Measurements from ENCODE around the gene TNFRSF1B.

TNFRSF1B gene

DNA sequence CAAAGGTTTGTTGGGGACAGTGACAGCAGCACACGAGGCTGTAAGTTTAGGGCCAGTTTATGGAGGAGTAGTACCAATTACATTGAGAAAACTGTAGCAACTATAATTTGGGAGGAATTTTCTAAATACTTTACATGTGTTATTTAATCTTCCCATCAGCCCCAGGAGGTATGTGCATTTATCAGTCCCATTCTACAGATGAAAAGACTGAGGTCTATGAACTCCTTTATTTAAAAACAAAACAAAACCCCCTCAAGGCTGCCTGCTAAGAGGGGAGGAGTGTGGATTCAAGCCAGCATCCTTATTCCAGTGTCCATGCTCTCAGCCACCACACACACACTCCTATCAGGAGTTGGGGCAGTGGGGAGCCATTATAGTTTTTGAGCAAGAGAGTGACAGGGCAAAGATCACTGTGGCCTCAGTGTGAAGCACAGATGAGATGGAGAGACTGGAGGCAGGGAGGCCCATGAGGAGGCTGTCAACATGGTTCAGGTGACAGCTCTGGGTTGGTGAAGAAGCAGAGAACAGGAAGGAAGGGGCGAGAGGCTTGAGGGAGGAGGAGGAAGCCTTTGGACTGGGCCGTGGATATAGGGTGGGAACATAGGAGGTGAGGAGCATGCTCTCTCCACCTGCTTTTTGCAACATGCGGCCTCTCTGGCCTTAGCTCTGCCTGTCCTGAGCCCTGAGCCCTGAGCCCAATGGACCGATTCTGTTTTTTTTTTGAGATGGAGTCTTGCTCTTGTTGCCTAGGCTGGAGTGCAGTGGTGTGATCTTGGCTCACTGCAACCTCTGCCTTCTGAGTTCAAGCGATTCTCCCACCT is 9.7 kb downstream of the TNFRSF1B start:
- no peak for DNase-seq

DNA sequence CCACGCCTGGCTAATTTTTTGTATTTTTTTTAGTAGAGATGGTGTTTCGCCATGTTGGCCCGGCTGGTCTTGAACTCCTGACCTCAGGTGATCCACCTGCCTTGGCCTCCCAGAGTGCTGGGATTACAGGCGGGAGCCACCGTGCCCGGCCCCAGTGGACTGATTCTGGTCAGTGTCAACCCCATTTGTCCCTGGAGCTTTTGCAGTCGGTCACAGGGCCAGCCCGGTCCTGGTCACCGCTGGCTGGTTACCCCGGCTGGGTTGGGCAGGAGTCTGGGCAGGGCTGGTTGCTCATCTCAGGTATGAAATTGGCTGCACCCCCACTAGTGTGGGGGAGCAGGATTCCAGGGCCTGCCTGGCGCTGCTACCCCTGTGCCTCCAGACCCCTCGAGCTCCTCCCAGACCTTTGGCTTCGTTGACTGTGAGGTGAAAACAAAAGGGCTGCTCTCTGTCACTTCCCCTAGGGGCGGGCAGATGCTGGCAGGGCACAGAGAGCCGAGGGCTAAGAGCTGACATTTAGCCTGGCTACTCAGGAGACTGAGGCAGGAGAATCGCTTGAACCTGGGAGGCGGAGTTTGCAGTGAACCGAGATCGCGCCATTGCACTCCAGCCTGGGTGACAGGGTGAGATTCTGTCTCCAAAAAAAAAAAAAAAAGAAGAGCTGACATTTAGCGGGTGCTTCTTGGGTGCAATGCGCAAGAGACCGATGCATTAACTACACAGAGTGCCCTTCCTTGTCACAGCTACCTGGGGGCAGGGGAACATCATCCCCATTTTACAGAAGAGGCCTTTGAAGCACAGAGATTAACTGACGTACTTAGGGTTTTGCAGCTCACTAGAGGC is 10.6 kb downstream of the TNFRSF1B start:
- DNase-seq, result peak; percentile 47

DNA sequence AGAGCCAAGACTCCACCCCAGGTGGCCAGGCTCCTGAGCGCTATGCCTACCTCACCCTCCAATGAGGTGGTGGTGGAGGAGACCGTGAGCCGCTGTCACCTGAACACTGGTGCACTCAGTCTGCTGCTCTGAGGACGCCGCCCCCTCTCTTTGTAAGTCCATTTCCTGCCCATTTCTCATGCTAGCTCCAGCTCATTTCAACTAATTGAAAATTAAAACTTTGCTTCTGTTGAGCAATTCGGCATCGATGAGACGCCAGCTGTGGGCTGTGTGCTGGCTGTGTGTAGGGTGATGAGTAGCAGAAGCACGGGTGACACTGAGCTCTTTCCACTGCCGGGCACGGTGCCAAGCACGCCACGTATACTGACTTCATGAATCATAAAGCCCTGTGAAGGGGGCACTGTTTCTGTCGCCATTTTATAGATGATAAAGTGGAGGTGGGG is 11.2 kb downstream of the TNFRSF1B start:
- DNase-seq, result peak; percentile 87

DNA sequence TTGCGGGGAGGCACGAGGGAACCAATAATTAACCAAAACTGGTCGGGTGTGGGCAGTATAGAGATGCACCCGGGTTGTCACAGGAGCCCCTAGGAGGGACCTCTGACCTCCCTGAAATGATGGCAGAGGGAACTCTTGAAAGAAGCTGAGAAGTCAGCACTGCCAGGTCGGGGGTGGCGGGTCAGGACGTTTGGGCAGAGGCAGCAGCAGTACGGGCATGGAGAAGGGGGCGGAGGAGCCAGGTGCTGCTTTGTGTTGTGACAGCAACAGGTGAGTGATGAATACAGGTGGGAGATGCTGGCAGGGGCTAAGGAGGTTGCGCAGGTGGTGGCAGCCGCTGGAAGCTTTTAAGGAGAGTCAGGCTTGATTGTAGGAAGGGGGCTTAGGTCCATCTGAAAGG is 11.7 kb downstream of the TNFRSF1B start:
- no peak for DNase-seq

DNA sequence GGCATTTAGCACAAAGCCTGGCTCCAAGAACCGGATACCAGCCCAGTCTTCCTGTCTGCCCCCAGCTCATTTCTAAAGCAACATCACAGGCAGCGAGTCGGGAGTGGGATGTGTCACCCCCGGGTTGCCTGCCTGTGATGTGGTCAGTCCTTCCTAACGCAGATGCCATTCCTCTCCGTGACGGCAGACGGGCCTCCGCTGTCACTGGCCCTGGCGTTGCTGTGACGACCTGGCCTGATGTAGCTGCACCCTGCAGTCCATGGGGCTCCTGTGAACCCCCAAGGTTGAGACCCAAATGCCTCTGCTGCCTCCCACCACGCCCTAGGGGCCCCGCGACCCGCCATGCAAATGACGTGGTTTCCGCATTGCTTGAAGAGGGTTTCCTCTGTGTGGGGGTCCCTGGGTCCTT is 12.3 kb downstream of the TNFRSF1B start:
- DNase-seq, result peak; percentile 87

DNA sequence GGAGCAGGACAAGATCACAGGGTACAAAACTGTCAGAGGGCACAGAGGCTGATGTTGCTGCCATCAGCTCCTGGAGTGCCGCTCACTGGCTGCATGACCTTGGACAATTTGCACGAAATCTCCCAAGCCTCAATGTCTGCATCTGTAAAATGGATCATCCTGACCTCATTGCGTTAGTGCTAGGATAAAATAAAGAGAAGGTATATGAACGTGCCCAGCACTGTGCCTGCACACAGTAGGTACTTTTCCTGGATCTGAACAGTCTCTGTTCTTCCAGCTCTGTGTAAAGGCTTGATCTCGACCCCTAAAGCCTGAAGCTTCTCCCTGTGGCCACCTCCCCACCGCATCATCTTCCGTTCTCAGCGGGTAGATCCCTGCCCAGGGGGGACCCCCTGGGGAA is 12.9 kb downstream of the TNFRSF1B start:
- no peak for DNase-seq

DNA sequence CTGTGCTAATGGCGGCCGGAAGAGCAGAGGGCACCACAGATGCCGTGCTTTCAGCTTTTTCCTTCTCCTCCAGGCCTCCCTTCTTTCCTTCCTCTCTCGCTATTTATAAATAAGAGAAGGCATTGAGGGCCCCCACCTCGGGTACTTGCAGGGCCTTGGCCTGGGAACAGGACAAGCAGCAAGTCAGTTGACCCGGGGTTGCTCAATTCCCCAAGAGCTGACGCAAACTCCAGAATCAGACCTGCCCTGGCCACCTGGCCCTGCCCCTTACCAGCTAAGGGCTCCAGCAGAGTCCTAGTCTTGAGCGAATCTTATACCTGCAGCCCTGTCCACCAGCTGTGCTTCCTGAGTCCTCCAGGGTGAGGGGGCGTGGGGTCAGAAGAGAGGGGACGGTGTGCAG is 13.5 kb downstream of the TNFRSF1B start:
- no peak for DNase-seq

DNA sequence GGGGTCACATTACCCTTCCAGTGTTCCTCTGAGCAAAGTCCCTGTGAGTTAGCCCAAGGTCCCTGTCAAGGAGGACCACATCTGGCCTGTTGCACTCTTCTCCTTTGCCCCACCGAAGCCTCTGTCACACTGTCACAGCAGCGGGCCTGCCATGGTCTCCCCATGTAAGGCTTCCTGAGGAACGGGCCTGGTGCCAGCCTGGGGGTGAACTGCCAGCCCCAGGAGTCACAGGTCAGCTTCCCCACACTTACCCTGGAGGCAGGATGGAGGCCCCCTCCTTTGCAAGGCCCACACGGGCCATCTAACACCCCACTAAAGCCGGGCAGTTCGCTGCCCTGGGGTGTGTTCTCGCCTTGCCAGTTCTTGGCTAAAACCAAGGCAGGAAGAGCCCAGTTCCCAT is 14.1 kb downstream of the TNFRSF1B start:
- DNase-seq, result no peak

DNA sequence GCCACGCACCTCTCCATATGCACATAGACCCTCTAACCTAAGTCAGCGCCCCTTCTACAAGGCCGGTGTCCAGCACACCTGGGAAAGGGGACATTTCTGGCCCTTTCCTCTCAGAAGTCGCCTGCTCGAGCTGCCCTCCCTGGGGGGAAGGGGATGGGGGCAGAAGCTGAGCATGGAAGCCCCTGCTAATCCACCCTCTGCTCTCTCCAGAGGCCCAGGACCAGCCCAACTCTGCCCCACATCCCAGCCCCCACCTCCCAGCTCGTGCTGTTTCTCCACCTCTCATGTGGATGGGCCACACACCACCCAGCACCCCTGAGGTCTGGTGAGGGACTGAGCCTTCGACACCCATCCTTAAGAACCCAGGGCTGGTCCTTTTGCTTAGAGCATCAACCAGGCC is 14.8 kb downstream of the TNFRSF1B start:
- no peak for DNase-seq

DNA sequence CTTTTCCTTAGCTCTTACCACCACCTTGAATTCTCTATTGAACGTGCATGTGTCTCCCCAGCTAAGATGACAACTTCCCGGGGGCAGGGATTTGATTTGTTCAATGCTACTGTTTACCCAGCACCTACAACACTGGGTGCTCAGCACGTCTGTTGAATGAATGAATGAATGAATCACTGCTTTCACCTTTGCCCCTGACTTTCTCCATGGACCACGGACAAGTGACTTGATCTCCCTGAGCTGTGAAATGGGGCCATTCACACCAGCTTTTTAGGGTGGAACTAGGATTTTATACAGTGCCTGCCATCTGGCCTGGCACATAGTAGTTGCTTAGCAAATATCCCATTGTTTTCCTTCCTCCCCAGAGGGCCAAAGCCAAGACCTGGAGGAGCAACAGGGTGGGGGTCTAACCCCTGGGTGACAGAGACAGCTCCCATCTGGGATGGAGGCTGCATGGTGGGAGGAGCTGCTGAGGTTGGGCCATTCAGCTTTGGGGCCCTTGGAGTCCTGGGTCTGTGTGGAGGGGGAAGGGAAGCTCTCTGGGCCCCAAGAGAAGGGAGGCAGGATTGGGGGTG is 15.7 kb downstream of the TNFRSF1B start:
- no peak for DNase-seq

DNA sequence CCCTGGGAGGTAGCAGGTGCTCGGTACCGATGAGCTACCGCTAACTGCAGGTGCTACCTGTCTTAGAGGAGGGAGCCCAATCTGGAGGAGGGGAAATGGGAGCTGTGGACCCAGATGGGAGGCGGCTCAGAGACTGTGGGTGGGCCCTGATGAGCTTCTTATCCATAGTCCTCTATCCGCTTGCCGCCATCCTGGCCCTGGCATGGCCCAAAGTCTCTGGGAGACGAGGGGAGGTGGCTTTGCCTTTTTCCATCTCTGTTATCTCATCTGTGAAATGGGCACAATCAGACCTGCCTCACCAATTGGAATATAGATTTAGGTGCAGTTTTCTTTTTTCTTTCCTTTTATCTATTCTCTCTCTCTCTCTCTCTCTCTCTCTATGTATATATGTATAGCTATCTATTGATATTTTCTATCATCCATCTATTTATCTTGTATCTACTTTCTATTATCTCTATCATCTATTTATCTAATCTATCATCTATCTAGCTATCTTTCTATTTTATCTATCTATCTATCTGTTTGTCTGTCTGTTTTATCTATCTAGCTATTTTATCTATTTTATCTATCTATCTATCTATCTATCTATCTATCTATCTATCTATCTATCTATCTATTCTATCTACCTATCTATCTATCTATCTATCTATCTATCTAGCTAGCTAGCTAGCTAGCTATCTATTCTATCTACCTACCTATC is 16.5 kb downstream of the TNFRSF1B start:
- DNase-seq, result no peak

DNA sequence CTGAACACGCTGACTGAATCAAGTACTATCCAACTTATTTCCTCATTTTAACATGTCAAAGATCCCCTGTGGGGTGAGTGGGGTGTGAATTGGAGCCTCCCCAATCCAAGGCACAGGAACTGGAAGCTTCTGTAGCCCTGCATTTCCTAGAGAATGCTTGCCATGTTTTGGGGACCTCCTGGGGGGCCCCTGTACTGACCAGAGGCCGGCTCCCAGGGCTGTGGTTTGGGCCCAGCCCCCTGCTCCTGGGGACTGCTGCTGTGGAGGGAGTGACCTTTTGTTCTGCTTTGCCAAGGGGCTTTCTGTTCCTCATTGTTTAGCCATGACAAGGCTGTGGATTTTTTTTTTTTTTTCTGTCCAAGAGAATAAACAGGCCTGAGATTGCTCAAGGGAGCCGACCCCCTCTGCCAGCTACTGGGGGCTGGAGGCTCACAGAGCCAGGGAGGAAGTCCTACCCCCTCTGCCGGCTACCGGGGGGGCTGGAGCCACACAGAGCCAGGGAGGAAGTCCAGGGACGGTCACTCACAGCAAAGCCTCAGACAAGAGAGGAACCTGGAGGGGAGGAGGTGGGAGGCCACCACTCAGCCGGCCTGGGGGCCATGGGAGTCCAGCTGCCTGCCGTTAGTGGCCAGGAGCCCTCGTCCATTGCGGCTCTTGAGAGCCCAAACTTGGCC is 17.4 kb downstream of the TNFRSF1B start:
- DNase-seq, result no peak

DNA sequence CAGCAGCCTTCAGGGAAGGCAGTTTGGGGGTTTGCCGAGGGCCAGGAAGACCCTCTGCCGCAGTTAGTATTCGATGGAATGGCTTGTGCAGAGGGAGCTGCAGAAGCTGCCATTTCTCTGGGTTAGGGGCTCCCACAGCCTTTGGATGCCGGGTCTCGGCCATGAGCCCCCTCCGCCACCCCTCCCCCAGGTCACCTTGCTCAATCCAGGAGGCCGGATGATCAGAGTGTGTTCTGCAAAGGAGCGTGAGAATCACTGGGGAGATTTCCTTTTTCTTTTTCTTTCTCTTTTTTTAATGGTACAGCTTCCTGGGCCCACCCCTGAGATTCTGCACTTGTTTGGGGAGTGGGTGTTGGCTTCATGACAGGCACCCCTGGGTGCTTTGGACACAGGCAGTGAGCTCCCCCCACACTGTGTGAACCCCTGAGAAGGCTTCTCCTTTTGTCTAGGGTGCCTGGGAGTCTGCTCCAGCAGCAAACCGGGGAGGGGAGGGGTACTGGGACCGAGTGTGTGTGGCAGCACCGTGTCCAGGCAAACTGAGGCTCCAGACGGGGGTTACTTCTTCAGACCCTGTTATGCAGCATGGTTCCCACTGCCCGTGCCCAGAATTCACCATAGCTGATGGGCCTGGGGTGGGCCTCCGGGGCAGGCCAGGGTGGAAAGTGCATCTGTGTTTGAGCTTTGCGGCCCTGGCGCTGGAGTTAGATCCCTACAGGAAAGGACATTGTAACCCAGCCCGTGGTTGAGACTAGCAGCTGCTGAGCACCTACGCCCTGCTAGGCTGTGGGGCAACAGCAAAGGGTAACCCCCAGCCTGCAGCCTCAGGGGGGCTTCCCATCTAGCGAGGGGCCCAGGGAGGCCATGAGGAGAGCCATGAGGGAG is 18.5 kb downstream of the TNFRSF1B start:
- DNase-seq, result no peak

DNA sequence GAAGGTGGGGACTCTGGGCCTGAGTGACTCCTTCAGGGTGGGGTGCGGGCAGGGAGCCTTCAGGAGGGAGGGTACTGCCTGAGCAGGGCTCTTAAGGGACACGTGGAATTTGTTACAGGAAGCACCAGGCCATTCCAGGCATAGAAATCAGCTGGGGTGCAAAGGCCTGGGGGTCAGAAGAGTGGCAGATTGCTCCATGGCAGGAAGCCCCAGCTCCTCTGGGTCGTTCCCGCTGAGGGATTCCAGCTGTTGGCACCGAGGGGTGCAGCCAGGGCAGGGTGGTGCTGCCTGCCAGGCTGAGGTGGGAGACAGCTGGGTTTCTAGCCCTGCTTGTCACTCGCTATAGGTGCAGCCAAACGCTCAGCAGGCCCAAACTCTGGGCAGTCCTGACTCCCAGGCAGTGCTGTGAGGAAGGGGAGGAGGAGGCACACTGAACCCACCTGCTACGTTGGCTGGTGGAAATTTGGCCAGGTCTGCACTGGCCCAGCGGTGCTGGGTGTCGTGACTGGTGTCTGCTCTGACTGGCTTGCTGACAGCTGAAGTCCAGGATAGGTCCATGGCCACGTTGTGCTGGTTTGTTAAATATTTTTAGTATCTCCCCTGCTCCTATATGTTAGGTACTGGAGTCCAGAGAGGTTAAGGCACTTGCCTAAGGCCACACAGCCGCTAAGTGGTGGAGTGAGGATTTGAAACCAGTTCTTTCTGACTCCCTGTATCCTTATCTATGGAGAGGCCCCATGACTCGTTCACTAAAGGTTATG is 19.3 kb downstream of the TNFRSF1B start:
- no peak for DNase-seq

DNA sequence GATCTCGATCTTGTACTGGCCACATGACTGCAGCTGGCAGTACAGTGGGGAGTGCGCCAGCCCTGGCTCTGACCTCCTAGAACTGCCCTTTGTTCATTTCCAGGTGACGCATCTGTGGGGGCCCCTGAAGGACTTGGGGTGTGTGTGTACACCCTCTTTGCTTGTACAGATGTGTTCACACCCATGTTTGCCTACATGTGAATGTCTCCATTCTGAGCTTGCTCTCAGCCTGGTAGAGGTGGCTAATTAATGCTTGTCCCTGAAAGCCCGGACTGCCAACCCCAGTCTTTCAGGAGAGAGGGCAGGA is 19.8 kb downstream of the TNFRSF1B start:
- DNase-seq, result no peak

DNA sequence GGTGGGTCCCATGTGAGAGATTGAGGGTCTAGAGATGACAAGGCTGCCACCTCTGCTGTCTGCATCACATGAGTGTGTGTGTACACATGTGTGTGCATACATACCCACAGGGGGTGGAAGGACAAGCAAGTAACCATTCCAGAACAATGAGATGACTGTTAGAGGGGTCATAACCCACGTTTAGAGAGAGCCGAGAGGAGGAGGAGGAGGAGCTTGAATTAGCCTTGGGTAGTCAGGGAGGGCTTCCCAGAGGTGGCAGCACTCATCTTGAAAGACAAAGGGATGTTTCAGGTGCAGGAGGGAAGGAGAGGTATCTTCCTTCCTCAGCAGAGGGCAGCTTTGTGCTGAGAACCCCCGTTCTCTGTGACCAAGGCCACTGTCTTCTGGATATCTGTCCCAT is 21.3 kb downstream of the TNFRSF1B start:
- no peak for DNase-seq

DNA sequence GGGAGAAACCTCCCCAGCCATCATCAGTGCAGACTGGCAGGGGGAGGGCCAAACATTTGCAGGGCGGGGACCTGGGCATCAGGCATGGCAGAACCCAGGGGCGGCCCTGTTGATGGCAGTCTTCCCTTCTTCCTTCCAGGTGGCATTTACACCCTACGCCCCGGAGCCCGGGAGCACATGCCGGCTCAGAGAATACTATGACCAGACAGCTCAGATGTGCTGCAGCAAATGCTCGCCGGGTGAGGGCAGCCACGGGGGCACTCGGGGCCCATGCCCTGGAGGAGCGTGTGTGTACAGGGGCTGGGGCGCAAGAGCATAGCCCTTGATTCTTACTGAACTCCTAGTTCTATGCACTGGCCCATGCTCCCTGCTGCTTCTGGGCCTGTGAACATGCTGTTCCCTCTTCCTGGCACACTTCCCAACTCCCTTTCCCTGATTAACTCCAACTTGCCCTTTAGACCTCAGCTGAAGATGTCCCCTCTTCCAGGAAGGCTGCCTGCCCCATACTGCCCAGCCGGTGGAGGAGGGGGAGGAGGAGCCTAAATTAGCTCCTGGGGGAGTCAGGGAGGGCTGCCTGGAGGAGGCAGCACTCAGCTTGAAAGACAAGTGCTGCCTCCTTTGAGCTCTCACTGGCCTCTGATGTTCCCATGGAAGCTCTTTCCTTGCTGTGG is 22.0 kb downstream of the TNFRSF1B start:
- no peak for DNase-seq

DNA sequence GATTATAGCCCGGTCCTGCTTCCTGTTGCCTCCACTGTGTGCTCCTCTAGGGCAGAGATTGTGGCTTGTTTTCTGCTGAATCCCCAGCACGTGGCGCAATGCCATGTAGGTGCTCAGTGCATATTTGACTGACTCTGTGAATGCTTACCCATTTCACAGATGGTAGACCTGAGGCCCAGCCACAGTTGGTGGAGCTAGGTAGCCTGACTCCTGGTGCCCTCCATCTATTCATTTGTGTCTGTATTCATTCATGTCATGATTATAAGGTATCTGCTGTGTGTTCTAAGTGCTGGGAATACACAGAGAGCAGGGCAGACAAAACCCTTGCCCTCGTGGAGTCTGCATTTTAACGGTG is 22.5 kb downstream of the TNFRSF1B start:
- DNase-seq, result no peak

DNA sequence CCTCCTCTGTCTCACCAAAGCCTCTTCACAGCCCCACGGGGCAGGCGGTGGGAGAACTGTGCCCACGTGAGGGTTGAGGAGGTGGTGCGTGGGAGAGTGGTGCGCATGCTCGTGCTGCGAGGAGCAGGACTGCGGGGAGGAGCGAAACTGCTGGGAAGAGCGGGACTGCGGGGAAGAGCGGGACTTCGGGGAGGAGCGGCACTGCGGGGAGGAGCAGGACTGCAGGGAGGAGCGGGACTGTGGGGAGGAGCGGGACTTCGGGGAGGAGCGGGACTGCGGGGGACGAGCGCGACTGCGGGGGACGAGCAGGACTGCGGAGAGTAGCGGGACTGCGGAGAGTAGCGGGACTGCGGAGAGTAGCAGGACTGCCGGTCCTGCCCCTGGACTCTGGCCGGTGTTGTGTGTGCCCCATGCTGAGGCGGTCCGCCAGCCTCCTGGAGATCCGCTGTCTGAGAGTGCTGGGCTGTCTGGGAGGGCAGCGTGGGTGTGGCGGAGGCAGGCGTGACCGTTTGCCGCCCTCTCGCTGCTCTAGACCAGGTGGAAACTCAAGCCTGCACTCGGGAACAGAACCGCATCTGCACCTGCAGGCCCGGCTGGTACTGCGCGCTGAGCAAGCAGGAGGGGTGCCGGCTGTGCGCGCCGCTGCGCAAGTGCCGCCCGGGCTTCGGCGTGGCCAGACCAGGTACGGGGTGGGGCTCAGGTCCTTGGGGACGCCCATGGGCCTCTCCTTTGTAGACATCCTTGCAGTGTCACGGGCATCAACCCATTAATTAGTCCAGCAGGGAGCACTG is 24.6 kb downstream of the TNFRSF1B start:
- DNase-seq, result no peak

All from CD4-positive, alpha-beta T cell treated with Interleukin-17A for 1 hour (primary cell).